HCT116 (cell line): ENCODE measurements around the gene SEC16B. TPM values are rescaled to one million over a fixed set of nuclear protein-coding genes. Genes with fewer than 3 reads are reported as not detected.

Experiments
- ATAC-seq: fragments of 200-7000 bp; cut with Tn5 transposase; 2 replicates; pipeline ENCODE4 v1.9.1; 2020; ENCODE audit warnings: mild to moderate bottlenecking, moderate library complexity
- BruUV-seq: library from RNA; stranded (reverse); fragments of 400-500 nt; replicated peaks from 2 replicates; lab custom pipeline; 2021; lab: Mats Ljungman, UMichigan
- CTCF ChIA-PET: fragments of 300-600 bp; sonication (Branson Sonifier 250); formaldehyde crosslinking; loops from one replicate; lab custom pipeline; 2021; ENCODE audit warnings: antibody characterized with exemption; lab: Charles Lee
- POLR2A ChIA-PET: fragments of 300-600, 350-600 bp; sonication (Branson Sonifier 250); formaldehyde crosslinking; loops from one replicate; lab custom pipeline; 2021; ENCODE audit warnings: antibody characterized with exemption; lab: Charles Lee
- RAD21 ChIA-PET, 2 experiments: fragments of 300-600 bp; sonication (Branson Sonifier 250); formaldehyde crosslinking; loops; one replicate each; lab custom pipeline; 2023; ENCODE audit warnings: low total read pairs in 2 of 2; ENCODE audit not compliant: uncharacterized antibody in 2 of 2, unreplicated experiment in 2 of 2, low non-redundant PET in 1 of 2; lab: Charles Lee
- DNase-seq: peaks from one replicate; pipeline ENCODE4 v3.0.0-alpha.2; 2010; ENCODE audit warnings: low read depth, low spot score
- H2AFZ ChIP-seq: fragments of 200-600 bp; shearing (Covaris generic), sonication (generic); 2 replicates; pipeline ENCODE4 v1.6.1; 2017; ENCODE audit warnings: low read depth, mixed run types, mixed read lengths, antibody characterized with exemption, low read length; ENCODE audit not compliant: poor library complexity, severe bottlenecking
- H3K27ac ChIP-seq: 2 replicates; pipeline ENCODE4 v1.5.1; 2012; ENCODE audit warnings: low read depth, low read length
- H3K27me3 ChIP-seq: fragments of 200-600 bp; sonication (generic); 2 replicates; pipeline ENCODE4 v1.6.1; 2016; ENCODE audit warnings: mixed run types, low read length, mixed read lengths; ENCODE audit not compliant: insufficient read depth
- H3K36me3 ChIP-seq, 2 experiments: fragments of 200-500 bp in 1 of 2; fragments of 200-600 bp in 1 of 2; sonication (Bioruptor generic) in 1 of 2; sonication (generic) in 1 of 2; 2 replicates each; pipeline versions ENCODE4 v1.5.1 to v1.6.1; 2014 to 2016; ENCODE audit warnings: low read length in 2 of 2, inconsistent platforms in 1 of 2, mixed read lengths in 1 of 2, mixed run types in 1 of 2; ENCODE audit not compliant: insufficient read depth in 2 of 2, control insufficient read depth in 1 of 2
- H3K4me1 ChIP-seq, 2 experiments: fragments of 200-600 bp in 1 of 2; sonication (generic) in 1 of 2; 2 replicates each; pipeline versions ENCODE4 v1.5.1 to v1.6.1; 2012 to 2017; ENCODE audit warnings: low read length in 2 of 2, inconsistent platforms in 1 of 2, mild to moderate bottlenecking in 1 of 2, mixed read lengths in 1 of 2, mixed run types in 1 of 2, moderate library complexity in 1 of 2; ENCODE audit not compliant: insufficient read depth in 2 of 2, control insufficient read depth in 1 of 2
- H3K4me2 ChIP-seq: fragments of 200-600 bp; sonication (generic); 2 replicates; pipeline ENCODE4 v1.6.1; 2017; ENCODE audit warnings: mixed run types, low read length, mixed read lengths
- H3K4me3 ChIP-seq, 2 experiments: fragments of 200-600 bp in 1 of 2; sonication (generic) in 1 of 2; replicated peaks in 1 of 2; 2 replicates each; pipeline ENCODE4 v1.5.1; 2011 to 2016; ENCODE audit warnings: low read length in 2 of 2, control low read depth in 1 of 2, low read depth in 1 of 2, mild to moderate bottlenecking in 1 of 2, mixed read lengths in 1 of 2, mixed run types in 1 of 2
- H3K79me2 ChIP-seq: fragments of 200-600 bp; sonication (generic); 2 replicates; pipeline ENCODE4 v1.6.1; 2017; ENCODE audit warnings: mild to moderate bottlenecking, mixed run types, low read length, moderate library complexity, mixed read lengths; ENCODE audit not compliant: insufficient read depth
- H3K9ac ChIP-seq: fragments of 200-600 bp; sonication (generic); 2 replicates; pipeline ENCODE4 v1.6.1; 2016; ENCODE audit warnings: low read length, mixed read lengths
- H3K9me2 ChIP-seq: fragments of 200-600 bp; sonication (generic), shearing (Covaris generic); 2 replicates; pipeline ENCODE4 v1.6.1; 2017; ENCODE audit warnings: mixed run types, mild to moderate bottlenecking, moderate library complexity; ENCODE audit not compliant: insufficient read depth
- H3K9me3 ChIP-seq, 2 experiments: fragments of 200-500 bp in 1 of 2; fragments of 200-600 bp in 1 of 2; sonication (Bioruptor generic) in 1 of 2; sonication (generic) in 1 of 2; 2 replicates each; pipeline ENCODE4 v1.6.1; 2014 to 2017; ENCODE audit warnings: low read length in 2 of 2, mixed read lengths in 2 of 2, inconsistent platforms in 1 of 2, low read depth in 1 of 2, mild to moderate bottlenecking in 1 of 2, mixed run types in 1 of 2, moderate library complexity in 1 of 2; ENCODE audit not compliant: control insufficient read depth in 1 of 2, insufficient read depth in 1 of 2
- H4K20me1 ChIP-seq: fragments of 200-600 bp; sonication (generic), shearing (Covaris generic); 2 replicates; pipeline ENCODE4 v1.6.1; 2017; ENCODE audit warnings: mixed run types, mild to moderate bottlenecking, moderate library complexity; ENCODE audit not compliant: insufficient read depth
- CEBPB ChIP-seq: IDR thresholded peaks from 2 replicates; pipeline ENCODE4 v1.6.1; 2012; ENCODE audit warnings: low read depth
- ELF1 ChIP-seq: IDR thresholded peaks from 2 replicates; pipeline ENCODE4 v1.6.1; 2012; ENCODE audit warnings: low read depth, borderline replicate concordance
- EZH2 ChIP-seq: fragments of 200-600 bp; sonication (generic); IDR thresholded peaks from 2 replicates; pipeline ENCODE4 v1.6.1; 2017; ENCODE audit warnings: antibody characterized with exemption, mixed run types
- EZH2phosphoT487 ChIP-seq: fragments of 200-600 bp; IDR thresholded peaks from 2 replicates; pipeline ENCODE4 v1.6.1; 2018; ENCODE audit warnings: antibody characterized with exemption, borderline replicate concordance
- FOSL1 ChIP-seq: IDR thresholded peaks from 2 replicates; pipeline ENCODE4 v1.6.1; 2012; ENCODE audit warnings: low read depth
- JUND ChIP-seq: IDR thresholded peaks from 2 replicates; pipeline ENCODE4 v1.6.1; 2012
- MAX ChIP-seq: IDR thresholded peaks from 2 replicates; pipeline ENCODE4 v1.6.1; 2012
- RAD21 ChIP-seq: IDR thresholded peaks from 2 replicates; pipeline ENCODE4 v1.6.1; 2012; ENCODE audit warnings: low read depth, mild to moderate bottlenecking
- REST ChIP-seq: IDR thresholded peaks from 2 replicates; pipeline ENCODE4 v1.6.1; 2012; ENCODE audit warnings: low read depth
- SIN3A ChIP-seq: IDR thresholded peaks from 2 replicates; pipeline ENCODE4 v1.6.1; 2012; ENCODE audit warnings: low read depth
- SP1 ChIP-seq: IDR thresholded peaks from 2 replicates; pipeline ENCODE4 v1.6.1; 2012; ENCODE audit warnings: low read depth
- SRF ChIP-seq: IDR thresholded peaks from 2 replicates; pipeline ENCODE4 v1.6.1; 2012; ENCODE audit warnings: low read depth
- TCF7L2 ChIP-seq: IDR thresholded peaks from 2 replicates; pipeline ENCODE4 v1.7.0; 2011; ENCODE audit warnings: borderline replicate concordance, inconsistent platforms; ENCODE audit not compliant: insufficient read depth, insufficient read length; ENCODE audit errors: extremely low read depth
- YY1 ChIP-seq: IDR thresholded peaks from 2 replicates; pipeline ENCODE4 v1.6.1; 2011; ENCODE audit warnings: low read length, low read depth, moderate library complexity, mild to moderate bottlenecking; ENCODE audit not compliant: insufficient replicate concordance; ENCODE audit errors: extremely low read depth
- intact Hi-C: fragments of 100-400 bp; cut with micrococcal nuclease; formaldehyde crosslinking; loops from 2 replicates; pipeline ENCODE4 v1.10.0; 2022
- total RNA-seq: library from RNA; stranded (reverse); gene quantifications from one replicate; pipeline ENCODE4 v1.2.1, GENCODE V29; 2021; ENCODE audit not compliant: unreplicated experiment
- TF ChIP-seq, protein P1 (sequence below), 3 experiments: fragments of 200-600 bp in 1 of 3; sonication (generic) in 1 of 3; IDR thresholded peaks in 2 of 3; conservative IDR thresholded peaks in 1 of 3; 2 replicates each; pipeline ENCODE4 v1.5.1; 2012 to 2017; ENCODE audit warnings: low read depth in 2 of 3, low read length in 2 of 3, antibody characterized with exemption in 1 of 3, borderline replicate concordance in 1 of 3, control low read depth in 1 of 3, mild to moderate bottlenecking in 1 of 3, mixed read lengths in 1 of 3, mixed run types in 1 of 3, moderate library complexity in 1 of 3; ENCODE audit not compliant: insufficient read depth in 1 of 3
- TF ChIP-seq, protein P2 (sequence below): IDR thresholded peaks from 2 replicates; pipeline ENCODE4 v1.6.1; 2012

SEC16B gene
- total RNA-seq, 1 experiment from 2014 or later, result 1.2 TPM

- TF ChIP-seq REST, result no peak
- no peak for TF ChIP-seq ELF1
- no peak for TF ChIP-seq RAD21
Measured at GRCh38 chr1:177928952-177929351, 40.9 kb downstream of the SEC16B start (continued).

- Histone ChIP-seq H3K9me3 (no peaks in the 10 kb centered on the region), H3K9ac (no peak overlapping the region), H2AFZ (no peak overlapping the region), H3K27me3 (no peaks in the 10 kb centered on the region), H3K4me3 (no peak overlapping the region), H4K20me1 (no peaks in the 10 kb centered on the region), H3K27ac (no peak overlapping the region), H3K79me2 (no peaks in the 10 kb centered on the region), H3K4me1 (peaks cover 0 to 9% of the 10 kb centered on the region in 2 experiments; a peak in 1 of 4 replicates), H3K9me2 (no peaks in the 10 kb centered on the region), H3K4me2 (no peak overlapping the region), H3K36me3 (no peaks in the 10 kb centered on the region)
- POLR2A ChIA-PET, result no interaction called here
- intact Hi-C loops, result no loop called here
- BruUV-seq, result no TSS peak
- RAD21 ChIA-PET, result no interaction called here
- 0 out of 2 replicates have a peak, but pooled peaks have one; percentile 57 for ATAC-seq
- CTCF ChIA-PET, result interaction anchor here (1.1 kb wide), 1 partner anchor 1030 kb away, joined by 3 read pairs; no protein-coding TSS in a partner anchor
- DNase-seq, result no peak
- no peak for TF ChIP-seq EZH2phosphoT487
- TF ChIP-seq REST, result no peak
- TF ChIP-seq, protein P1, sequence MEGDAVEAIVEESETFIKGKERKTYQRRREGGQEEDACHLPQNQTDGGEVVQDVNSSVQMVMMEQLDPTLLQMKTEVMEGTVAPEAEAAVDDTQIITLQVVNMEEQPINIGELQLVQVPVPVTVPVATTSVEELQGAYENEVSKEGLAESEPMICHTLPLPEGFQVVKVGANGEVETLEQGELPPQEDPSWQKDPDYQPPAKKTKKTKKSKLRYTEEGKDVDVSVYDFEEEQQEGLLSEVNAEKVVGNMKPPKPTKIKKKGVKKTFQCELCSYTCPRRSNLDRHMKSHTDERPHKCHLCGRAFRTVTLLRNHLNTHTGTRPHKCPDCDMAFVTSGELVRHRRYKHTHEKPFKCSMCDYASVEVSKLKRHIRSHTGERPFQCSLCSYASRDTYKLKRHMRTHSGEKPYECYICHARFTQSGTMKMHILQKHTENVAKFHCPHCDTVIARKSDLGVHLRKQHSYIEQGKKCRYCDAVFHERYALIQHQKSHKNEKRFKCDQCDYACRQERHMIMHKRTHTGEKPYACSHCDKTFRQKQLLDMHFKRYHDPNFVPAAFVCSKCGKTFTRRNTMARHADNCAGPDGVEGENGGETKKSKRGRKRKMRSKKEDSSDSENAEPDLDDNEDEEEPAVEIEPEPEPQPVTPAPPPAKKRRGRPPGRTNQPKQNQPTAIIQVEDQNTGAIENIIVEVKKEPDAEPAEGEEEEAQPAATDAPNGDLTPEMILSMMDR (IDR thresholded peaks at IDR 0.05 in 2 of 3, conservative IDR thresholded peaks at IDR 0.05 in 1 of 3; ENCODE audit: borderline replicate concordance in 1 of 3, insufficient read depth in 1 of 3, low read depth in 2 of 3, low read length in 2 of 3), result 0 out of 6 replicates have a peak, but pooled peaks of 1 of the 3 experiments have one; percentile 11
- no peak for TF ChIP-seq SIN3A
- TF ChIP-seq SP1, result no peak
- TF ChIP-seq, protein P2, sequence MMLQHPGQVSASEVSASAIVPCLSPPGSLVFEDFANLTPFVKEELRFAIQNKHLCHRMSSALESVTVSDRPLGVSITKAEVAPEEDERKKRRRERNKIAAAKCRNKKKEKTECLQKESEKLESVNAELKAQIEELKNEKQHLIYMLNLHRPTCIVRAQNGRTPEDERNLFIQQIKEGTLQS, result no peak
- TF ChIP-seq FOSL1, result no peak
- TF ChIP-seq RAD21, result 0 out of 2 replicates have a peak, but pooled peaks have one; percentile 19
- no peak for TF ChIP-seq EZH2
- TF ChIP-seq YY1, result no peak
- TF ChIP-seq CEBPB, result no peak
- 0 out of 2 replicates have a peak, but pooled peaks have one; percentile 16 for TF ChIP-seq SRF
- TF ChIP-seq TCF7L2, result no peak
- TF ChIP-seq ELF1, result no peak
- no peak for TF ChIP-seq JUND
- no peak for TF ChIP-seq MAX
Measured at GRCh38 chr1:177928194-177928593, 41.7 kb downstream of the SEC16B start.
